Keratinocyte (primary cell): ENCODE measurements around the gene C6orf62. TPM values are rescaled to one million over a fixed set of nuclear protein-coding genes. Genes with fewer than 3 reads are reported as not detected.
"Not testable (repeated sequence)": the region's sequence is repeated elsewhere in the genome, so short reads cannot be mapped to it uniquely, and the experiment has no call there.

Experiments used
- DNase-seq: peaks from one replicate; pipeline ENCODE4 v3.0.0-alpha.2; 2011; ENCODE audit warnings: low read depth, missing footprints, low spot score
- FAIRE-seq: peaks from 2 replicates; lab custom pipeline; 2011; peaks lifted over from hg19 to GRCh38; lab: Jason Lieb, UNC
- H2AFZ ChIP-seq: 2 replicates; pipeline ENCODE4 v1.6.0; 2012; ENCODE audit warnings: low read length, control low read depth, inconsistent platforms; ENCODE audit not compliant: control insufficient read depth
- H3K27ac ChIP-seq: 2 replicates; pipeline ENCODE4 v1.5.1; 2011; ENCODE audit warnings: low read length; ENCODE audit not compliant: control insufficient read depth, insufficient read depth
- H3K27me3 ChIP-seq: 3 replicates; pipeline ENCODE4 v1.6.0; 2011; ENCODE audit warnings: low read length; ENCODE audit not compliant: control insufficient read depth, insufficient read depth; ENCODE audit errors: extremely low read depth
- H3K36me3 ChIP-seq, 2 experiments: 2 replicates in 1 of 2; 3 replicates in 1 of 2; pipeline ENCODE4 v1.5.1; 2011; ENCODE audit warnings: low read length in 2 of 2, mild to moderate bottlenecking in 1 of 2; ENCODE audit not compliant: control insufficient read depth in 2 of 2, insufficient read depth in 2 of 2; ENCODE audit errors: extremely low read depth in 1 of 2
- H3K4me1 ChIP-seq: 3 replicates; pipeline ENCODE4 v1.5.1; 2011; ENCODE audit warnings: low read length; ENCODE audit not compliant: control insufficient read depth, insufficient read depth; ENCODE audit errors: extremely low read depth
- H3K4me2 ChIP-seq: 3 replicates; pipeline ENCODE4 v1.6.0; 2011; ENCODE audit warnings: low read depth, low read length; ENCODE audit not compliant: control insufficient read depth, insufficient read depth; ENCODE audit errors: extremely low read depth
- H3K4me3 ChIP-seq, 3 experiments: fragments of 200-600 bp in 1 of 3; sonication (generic) in 1 of 3; 2 replicates in 2 of 3; 3 replicates in 1 of 3; pipeline ENCODE4 v1.5.1; 2011 to 2016; ENCODE audit warnings: low read length in 3 of 3, mild to moderate bottlenecking in 3 of 3, control low read depth in 2 of 3, inconsistent platforms in 1 of 3, low read depth in 1 of 3, mixed read lengths in 1 of 3, mixed run types in 1 of 3, moderate library complexity in 1 of 3; ENCODE audit not compliant: control insufficient read depth in 2 of 3, insufficient read depth in 2 of 3; ENCODE audit errors: extremely low read depth in 1 of 3
- H3K79me2 ChIP-seq: 2 replicates; pipeline ENCODE4 v1.6.0; 2012; ENCODE audit warnings: low read length; ENCODE audit not compliant: control insufficient read depth, insufficient read depth
- H3K9ac ChIP-seq: 3 replicates; pipeline ENCODE4 v1.6.0; 2011; ENCODE audit warnings: low read length; ENCODE audit not compliant: control insufficient read depth, insufficient read depth; ENCODE audit errors: extremely low read depth
- H3K9me1 ChIP-seq: 3 replicates; pipeline ENCODE4 v1.6.0; 2011; ENCODE audit warnings: low read length; ENCODE audit not compliant: control insufficient read depth, insufficient read depth; ENCODE audit errors: extremely low read depth
- H3K9me3 ChIP-seq: 2 replicates; pipeline ENCODE4 v1.5.1; 2012; ENCODE audit warnings: low read depth, low read length; ENCODE audit not compliant: control insufficient read depth
- H4K20me1 ChIP-seq: 3 replicates; pipeline ENCODE4 v1.6.0; 2011; ENCODE audit warnings: low read length; ENCODE audit not compliant: control insufficient read depth, insufficient read depth; ENCODE audit errors: extremely low read depth
- CTCF ChIP-seq, 3 experiments: IDR thresholded peaks in 1 of 3; conservative IDR thresholded peaks in 1 of 3; optimal IDR thresholded peaks in 1 of 3; 2 replicates in 2 of 3; 3 replicates in 1 of 3; pipeline versions ENCODE3 to v1.5.1; 2011; ENCODE audit warnings: low read length in 3 of 3, mild to moderate bottlenecking in 3 of 3, moderate library complexity in 2 of 3, control low read depth in 1 of 3, inconsistent platforms in 1 of 3; ENCODE audit not compliant: insufficient read depth in 2 of 3; ENCODE audit errors: extremely low read depth in 1 of 3
- EZH2 ChIP-seq: IDR thresholded peaks from one replicate; pipeline ENCODE4 v1.6.1; 2012; ENCODE audit warnings: inconsistent platforms, mild to moderate bottlenecking, low read length, moderate library complexity
- dilution Hi-C: fragments of 300-500 bp; cut with MboI; formaldehyde crosslinking; loops from one replicate; pipeline ENCODE4 v1.7.0; 2020; ENCODE audit warnings: low sequenced_read_pairs; ENCODE audit not compliant: extremely low pct_ligation_motif_present
- polyA plus RNA-seq, 5 experiments: library from polyadenylated mRNA; depleted of rRNA in 3 of 5; stranded (reverse) in 3 of 5; stranded (forward) in 1 of 5; unstranded in 1 of 5; fragments of >200 nt; gene quantifications; 1 replicate in 1 of 5; 2 replicates in 3 of 5; 3 replicates in 1 of 5; pipeline versions ENCODE4 v1.2.1 to v1.2.3, GENCODE V29; 2011 to 2012; ENCODE audit warnings: missing spikeins in 2 of 5, low read depth in 1 of 5, low replicate concordance in 1 of 5

The C6orf62 gene
- polyA plus RNA-seq, 1 donor (not counting 4 experiments of a cell fraction or from before 2014, with no cell fraction given): 77.3 TPM

DNA sequence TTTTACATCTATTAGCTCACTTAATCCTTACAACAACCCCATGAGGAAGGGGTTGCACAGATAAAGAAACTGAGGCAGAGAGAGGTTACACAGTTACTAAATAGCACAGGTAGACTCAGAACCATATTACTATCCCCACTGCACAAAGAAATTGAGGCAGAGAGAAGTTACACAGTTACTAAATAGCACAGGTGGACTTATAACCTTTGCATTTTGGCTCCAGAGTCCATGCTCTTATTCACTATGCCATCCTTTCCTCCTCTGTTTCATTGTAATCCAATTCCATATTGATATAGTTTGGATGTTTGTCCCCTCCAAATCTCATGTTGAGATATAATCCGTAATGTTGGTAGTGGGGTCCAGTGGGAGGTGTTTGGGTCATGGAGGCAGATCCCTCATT, 55.8 kb downstream of the C6orf62 start:
- Histone ChIP-seq H3K4me1 (peaks cover 19% of the 10 kb centered on the region), H3K36me3 (peaks cover 12 to 13% of the 10 kb centered on the region in 2 experiments), H3K79me2 (peaks cover 41% of the 10 kb centered on the region), H3K4me3 (no peak overlapping the region), H3K27ac (no peak overlapping the region), H4K20me1 (no peaks in the 10 kb centered on the region), H3K4me2 (no peak overlapping the region), H3K9ac (no peak overlapping the region), H2AFZ (no peak overlapping the region), H3K9me1 (no peaks in the 10 kb centered on the region), H3K9me3 (no peaks in the 10 kb centered on the region), H3K27me3 (no peaks in the 10 kb centered on the region)
- TF ChIP-seq EZH2: no peak
- no peak for TF ChIP-seq CTCF (optimal IDR thresholded peaks at IDR 0.05 in 1 of 3, IDR thresholded peaks at IDR 0.05 in 1 of 3, conservative IDR thresholded peaks at IDR 0.05 in 1 of 3; ENCODE audit: extremely low read depth in 1 of 3, insufficient read depth in 2 of 3, low read length in 3 of 3)
- FAIRE-seq: no peak
- DNase-seq: no peak
- dilution Hi-C loops: no loop called here

- Histone ChIP-seq H3K9ac (no peak overlapping the region), H3K4me3 (no peak overlapping the region), H3K9me1 (no peaks in the 10 kb centered on the region), H4K20me1 (no peaks in the 10 kb centered on the region), H3K79me2 (peaks cover 35% of the 10 kb centered on the region), H3K4me2 (no peak overlapping the region), H3K9me3 (no peaks in the 10 kb centered on the region), H2AFZ (no peak overlapping the region), H3K27ac (no peak overlapping the region), H3K4me1 (peaks cover 12% of the 10 kb centered on the region), H3K36me3 (peaks cover 12 to 18% of the 10 kb centered on the region in 2 experiments), H3K27me3 (no peaks in the 10 kb centered on the region)
- no peak for FAIRE-seq
- TF ChIP-seq CTCF (optimal IDR thresholded peaks at IDR 0.05 in 1 of 3, IDR thresholded peaks at IDR 0.05 in 1 of 3, conservative IDR thresholded peaks at IDR 0.05 in 1 of 3; ENCODE audit: extremely low read depth in 1 of 3, insufficient read depth in 2 of 3, low read length in 3 of 3) (no peak), EZH2 (no peak)
- no peak for DNase-seq
- dilution Hi-C loops: no loop called here
These were observed 56.7 kb downstream of the C6orf62 start for GRCh38 chr6:24662236-24662635.

- H3K9ac ChIP-seq, H2AFZ ChIP-seq, dilution Hi-C loops, H4K20me1 ChIP-seq, H3K9me1 ChIP-seq, FAIRE-seq, H3K27me3 ChIP-seq, H3K27ac ChIP-seq, DNase-seq, H3K4me3 ChIP-seq, H3K9me3 ChIP-seq, H3K4me2 ChIP-seq: not testable (repeated sequence)
- H3K4me1 ChIP-seq: peaks cover 12% of the 10 kb centered on the region
- H3K79me2 ChIP-seq: peaks cover 33% of the 10 kb centered on the region
- H3K36me3 ChIP-seq: peaks cover 12 to 18% of the 10 kb centered on the region in 2 experiments
These were observed 57.2 kb downstream of the C6orf62 start for GRCh38 chr6:24661759-24662158.
